SH-SY5Y (cell line): Measurements from ENCODE around the gene AGTPBP1.

Experiments used
- GATA2 ChIP-seq: IDR thresholded peaks from 2 replicates; pipeline ENCODE4 v1.6.1; 2011; ENCODE audit warnings: mild to moderate bottlenecking, low read depth, low read length
- GATA3 ChIP-seq: IDR thresholded peaks from 2 replicates; pipeline ENCODE4 v1.6.1; 2011; ENCODE audit warnings: low read depth, mild to moderate bottlenecking, low read length, moderate library complexity

DNA sequence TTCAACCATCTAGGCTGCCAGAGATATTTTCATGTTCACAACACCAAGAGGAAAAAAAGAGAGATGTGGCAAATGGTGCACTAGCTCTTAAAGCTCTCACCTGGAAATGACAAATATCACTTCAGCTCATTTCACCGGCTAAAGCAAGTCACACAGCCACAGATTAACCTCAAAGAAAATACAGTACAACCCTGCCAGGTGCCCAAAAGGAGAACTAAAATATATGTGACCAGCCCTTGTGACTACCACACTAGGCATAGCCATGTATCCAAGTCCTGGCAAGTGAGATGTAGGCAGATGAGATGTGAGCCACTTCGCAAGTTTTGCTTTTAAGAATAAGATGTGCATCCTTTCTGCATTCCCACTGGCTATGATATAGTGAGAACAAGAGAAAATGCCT is 41.4 kb downstream of the AGTPBP1 start:
- TF ChIP-seq GATA3, result no peak
- no peak for TF ChIP-seq GATA2
